Measurements from ENCODE around the gene ERC2. TPM values are rescaled to one million over a fixed set of nuclear protein-coding genes. Genes with fewer than 3 reads are reported as not detected.

ERC2 gene
- total and polyA plus RNA-seq, 2 donors (not counting 3 experiments of a cell fraction or from before 2014, with no cell fraction given) = 5.6 to 15.5 TPM

DNA sequence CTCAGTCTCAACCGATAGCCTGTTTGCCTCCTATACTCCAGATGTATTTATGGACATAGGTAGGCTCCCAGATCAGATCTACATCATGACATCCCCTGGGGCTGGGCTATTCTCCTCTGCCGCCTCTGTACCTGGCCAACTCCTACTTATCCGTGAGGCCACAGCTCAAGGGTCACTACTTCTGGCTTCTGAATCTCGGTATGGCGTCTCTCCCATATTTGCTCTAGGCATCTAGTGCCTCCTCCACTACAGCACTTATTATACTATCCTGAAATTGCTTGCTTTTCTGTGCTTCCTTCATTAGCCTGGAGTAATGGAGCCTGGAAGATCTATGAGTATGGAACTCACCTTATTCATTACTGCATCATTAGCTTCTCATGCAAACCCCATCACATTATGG lies 808.6 kb downstream of the ERC2 start:
- FAIRE-seq (no peak), DNase-seq (ENCODE audit: low read depth, low spot score) (no peak)
- H3K4me1 ChIP-seq (ENCODE audit: control insufficient read depth, extremely low read depth, insufficient read depth, low read length) = no peaks in the 10 kb centered on the region
- no peak for TF ChIP-seq EZH2 (IDR thresholded peaks at IDR 0.05; ENCODE audit: borderline replicate concordance, low read depth, low read length, severe bottlenecking)
- no peak for TF ChIP-seq POLR2AphosphoS5 (IDR thresholded peaks at IDR 0.05; ENCODE audit: insufficient read depth, low read depth, low read length)
- no peak for TF ChIP-seq POLR2A (IDR thresholded peaks at IDR 0.05; ENCODE audit: low read depth, low read length)
- no peak for TF ChIP-seq FOS (IDR thresholded peaks at IDR 0.05; ENCODE audit: borderline replicate concordance, insufficient read depth, low read length)
- no peak for TF ChIP-seq MYC (IDR thresholded peaks at IDR 0.05; ENCODE audit: low read depth, low read length)
- TF ChIP-seq GATA2 (IDR thresholded peaks at IDR 0.05; ENCODE audit: insufficient read depth, insufficient read length, low read depth, low read length) = no peak
- TF ChIP-seq, protein P1, sequence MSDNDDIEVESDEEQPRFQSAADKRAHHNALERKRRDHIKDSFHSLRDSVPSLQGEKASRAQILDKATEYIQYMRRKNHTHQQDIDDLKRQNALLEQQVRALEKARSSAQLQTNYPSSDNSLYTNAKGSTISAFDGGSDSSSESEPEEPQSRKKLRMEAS (IDR thresholded peaks at IDR 0.05; ENCODE audit: insufficient read depth, insufficient read length) = no peak
- TF ChIP-seq, protein P2, sequence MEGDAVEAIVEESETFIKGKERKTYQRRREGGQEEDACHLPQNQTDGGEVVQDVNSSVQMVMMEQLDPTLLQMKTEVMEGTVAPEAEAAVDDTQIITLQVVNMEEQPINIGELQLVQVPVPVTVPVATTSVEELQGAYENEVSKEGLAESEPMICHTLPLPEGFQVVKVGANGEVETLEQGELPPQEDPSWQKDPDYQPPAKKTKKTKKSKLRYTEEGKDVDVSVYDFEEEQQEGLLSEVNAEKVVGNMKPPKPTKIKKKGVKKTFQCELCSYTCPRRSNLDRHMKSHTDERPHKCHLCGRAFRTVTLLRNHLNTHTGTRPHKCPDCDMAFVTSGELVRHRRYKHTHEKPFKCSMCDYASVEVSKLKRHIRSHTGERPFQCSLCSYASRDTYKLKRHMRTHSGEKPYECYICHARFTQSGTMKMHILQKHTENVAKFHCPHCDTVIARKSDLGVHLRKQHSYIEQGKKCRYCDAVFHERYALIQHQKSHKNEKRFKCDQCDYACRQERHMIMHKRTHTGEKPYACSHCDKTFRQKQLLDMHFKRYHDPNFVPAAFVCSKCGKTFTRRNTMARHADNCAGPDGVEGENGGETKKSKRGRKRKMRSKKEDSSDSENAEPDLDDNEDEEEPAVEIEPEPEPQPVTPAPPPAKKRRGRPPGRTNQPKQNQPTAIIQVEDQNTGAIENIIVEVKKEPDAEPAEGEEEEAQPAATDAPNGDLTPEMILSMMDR (IDR thresholded peaks at IDR 0.05; ENCODE audit: extremely low read depth in 1 of 2, insufficient read depth in 1 of 2, low read depth in 1 of 2, low read length in 2 of 2) = no peak
- no peak for TF ChIP-seq JUN (IDR thresholded peaks at IDR 0.05; ENCODE audit: borderline replicate concordance, insufficient read depth, insufficient read length, low read depth)
- POLR2A ChIA-PET = interaction anchor here (0.6 kb wide), 1 partner anchor 583 kb away, joined by 5 read pairs; no protein-coding TSS in a partner anchor
- no TSS peak for BruUV-seq (replicated peaks)
- H3K9me3 ChIP-seq (replicated peaks; ENCODE audit: control insufficient read depth, insufficient read depth, low read length) = no peaks in the 10 kb centered on the region
- H3K9me1 ChIP-seq (replicated peaks; ENCODE audit: control insufficient read depth, extremely low read depth, insufficient read depth, low read length) = no peaks in the 10 kb centered on the region
- dilution Hi-C loops (cut with MboI; ENCODE audit: extremely low pct_ligation_motif_present, low sequenced_read_pairs) = no loop called here
- CTCF ChIA-PET = no interaction called here
- intact Hi-C loops (cut with micrococcal nuclease) = no loop called here
- H3K4me2 ChIP-seq (ENCODE audit: insufficient read depth, low read length) = no peak overlapping the region
- no peaks in the 10 kb centered on the region for H3K79me2 ChIP-seq (ENCODE audit: control insufficient read depth, insufficient read depth, low read length)
- no peaks in the 10 kb centered on the region for H3K36me3 ChIP-seq (ENCODE audit: control insufficient read depth in 2 of 2, extremely low read depth in 1 of 2, insufficient read depth in 2 of 2, low read length in 2 of 2)
- H3K9ac ChIP-seq (replicated peaks; ENCODE audit: extremely low read depth, insufficient read depth, low read length) = no peak overlapping the region
- no peak overlapping the region for H3K27ac ChIP-seq (ENCODE audit: insufficient read depth, low read depth, low read length)
- no peaks in the 10 kb centered on the region for H3K27me3 ChIP-seq (ENCODE audit: control insufficient read depth in 2 of 2, insufficient read depth in 2 of 2, low read length in 2 of 2)
- H3K4me3 ChIP-seq (replicated peaks in 1 of 3; ENCODE audit: insufficient read depth in 1 of 3, low read depth in 1 of 3, low read length in 3 of 3) = no peak overlapping the region
- H2AFZ ChIP-seq (ENCODE audit: low read depth, low read length) = no peak overlapping the region
- H4K20me1 ChIP-seq (replicated peaks; ENCODE audit: control insufficient read depth, extremely low read depth, insufficient read depth, low read length) = no peaks in the 10 kb centered on the region
